Measurements from ENCODE around the gene CEP44.

CEP44 gene

DNA sequence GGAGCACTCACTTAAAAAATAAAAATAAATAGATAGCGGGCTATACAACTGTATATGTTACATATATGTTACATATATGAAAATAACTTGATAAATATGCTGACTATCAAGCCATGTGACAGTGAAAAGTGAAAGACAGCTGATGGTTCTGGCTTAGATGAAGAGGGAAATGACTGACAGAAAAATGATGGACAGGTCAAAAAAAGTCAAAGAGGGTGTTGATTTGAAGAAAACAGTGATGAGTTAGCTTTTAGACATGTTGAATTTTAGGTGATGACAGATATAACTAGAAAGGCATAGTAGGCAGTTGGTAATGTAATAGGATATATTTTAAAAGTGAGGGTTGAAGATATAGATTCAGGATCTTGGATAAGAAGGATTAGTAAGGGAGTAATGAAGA is 38.0 kb upstream of the CEP44 start:
- no peak for TF ChIP-seq FOXP2 (optimal IDR thresholded peaks at IDR 0.05; ENCODE audit: borderline replicate concordance, extremely low read depth, extremely low read length, insufficient read depth)
- no peak for TF ChIP-seq POLR2AphosphoS5 (IDR thresholded peaks at IDR 0.05; ENCODE audit: low read depth, low read length)
- no peak for TF ChIP-seq SIN3A (IDR thresholded peaks at IDR 0.05; ENCODE audit: borderline replicate concordance, insufficient read depth, low read length)
- TF ChIP-seq, protein P1, sequence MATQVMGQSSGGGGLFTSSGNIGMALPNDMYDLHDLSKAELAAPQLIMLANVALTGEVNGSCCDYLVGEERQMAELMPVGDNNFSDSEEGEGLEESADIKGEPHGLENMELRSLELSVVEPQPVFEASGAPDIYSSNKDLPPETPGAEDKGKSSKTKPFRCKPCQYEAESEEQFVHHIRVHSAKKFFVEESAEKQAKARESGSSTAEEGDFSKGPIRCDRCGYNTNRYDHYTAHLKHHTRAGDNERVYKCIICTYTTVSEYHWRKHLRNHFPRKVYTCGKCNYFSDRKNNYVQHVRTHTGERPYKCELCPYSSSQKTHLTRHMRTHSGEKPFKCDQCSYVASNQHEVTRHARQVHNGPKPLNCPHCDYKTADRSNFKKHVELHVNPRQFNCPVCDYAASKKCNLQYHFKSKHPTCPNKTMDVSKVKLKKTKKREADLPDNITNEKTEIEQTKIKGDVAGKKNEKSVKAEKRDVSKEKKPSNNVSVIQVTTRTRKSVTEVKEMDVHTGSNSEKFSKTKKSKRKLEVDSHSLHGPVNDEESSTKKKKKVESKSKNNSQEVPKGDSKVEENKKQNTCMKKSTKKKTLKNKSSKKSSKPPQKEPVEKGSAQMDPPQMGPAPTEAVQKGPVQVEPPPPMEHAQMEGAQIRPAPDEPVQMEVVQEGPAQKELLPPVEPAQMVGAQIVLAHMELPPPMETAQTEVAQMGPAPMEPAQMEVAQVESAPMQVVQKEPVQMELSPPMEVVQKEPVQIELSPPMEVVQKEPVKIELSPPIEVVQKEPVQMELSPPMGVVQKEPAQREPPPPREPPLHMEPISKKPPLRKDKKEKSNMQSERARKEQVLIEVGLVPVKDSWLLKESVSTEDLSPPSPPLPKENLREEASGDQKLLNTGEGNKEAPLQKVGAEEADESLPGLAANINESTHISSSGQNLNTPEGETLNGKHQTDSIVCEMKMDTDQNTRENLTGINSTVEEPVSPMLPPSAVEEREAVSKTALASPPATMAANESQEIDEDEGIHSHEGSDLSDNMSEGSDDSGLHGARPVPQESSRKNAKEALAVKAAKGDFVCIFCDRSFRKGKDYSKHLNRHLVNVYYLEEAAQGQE (IDR thresholded peaks at IDR 0.05; ENCODE audit: insufficient read depth in 1 of 2, low read depth in 2 of 2, low read length in 2 of 2) = no peak
- no peak for TF ChIP-seq TAF1 (IDR thresholded peaks at IDR 0.05; ENCODE audit: borderline replicate concordance, insufficient read depth, low read length)

DNA sequence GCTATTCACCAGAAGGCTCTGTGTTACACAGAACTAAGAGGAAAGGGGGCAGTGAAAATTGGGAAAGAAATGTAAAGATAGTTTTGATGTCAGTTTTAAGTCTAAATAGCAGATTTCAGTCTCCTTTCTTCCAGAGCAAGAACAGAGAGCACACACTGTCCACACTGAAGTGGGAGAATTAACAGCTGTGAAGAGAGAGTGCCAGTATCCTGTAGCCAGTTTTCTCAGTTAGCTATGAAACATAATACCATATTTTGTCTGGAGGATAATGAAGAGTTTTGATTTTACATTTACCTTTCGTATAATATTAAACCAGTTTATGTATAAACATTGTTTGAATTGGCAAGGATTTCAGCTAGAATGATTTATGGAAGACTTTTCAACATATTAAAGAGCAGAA is 35.3 kb upstream of the CEP44 start:
- no peak for TF ChIP-seq SIN3A (IDR thresholded peaks at IDR 0.05; ENCODE audit: borderline replicate concordance, insufficient read depth, low read length)

DNA sequence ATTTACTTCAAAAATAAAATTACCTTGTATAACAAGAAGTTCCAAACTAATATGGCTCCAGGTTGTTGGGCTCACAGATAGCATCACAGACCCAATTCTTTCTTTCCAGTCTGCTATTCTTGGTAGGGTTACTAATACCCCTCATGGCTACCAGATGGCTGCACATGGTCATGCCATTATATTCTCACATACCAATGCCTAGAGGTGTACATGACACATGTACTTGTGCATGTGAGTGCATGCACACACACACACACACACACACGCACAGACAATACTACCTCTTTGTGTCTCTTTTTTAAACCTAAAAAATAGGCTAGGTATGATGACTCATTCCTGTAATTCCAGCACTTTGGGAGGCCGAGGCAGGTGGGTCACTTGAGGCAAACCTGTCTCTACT is 31.3 kb upstream of the CEP44 start:
- TF ChIP-seq TAF1 (IDR thresholded peaks at IDR 0.05; ENCODE audit: borderline replicate concordance, insufficient read depth, low read length) = no peak
- TF ChIP-seq, protein P1 (IDR thresholded peaks at IDR 0.05; ENCODE audit: insufficient read depth in 1 of 2, low read depth in 2 of 2, low read length in 2 of 2) = no peak
- TF ChIP-seq SIN3A (IDR thresholded peaks at IDR 0.05; ENCODE audit: borderline replicate concordance, insufficient read depth, low read length) = no peak
- no peak for TF ChIP-seq POLR2AphosphoS5 (IDR thresholded peaks at IDR 0.05; ENCODE audit: low read depth, low read length)
- TF ChIP-seq FOXP2 (optimal IDR thresholded peaks at IDR 0.05; ENCODE audit: borderline replicate concordance, extremely low read depth, extremely low read length, insufficient read depth) = no peak

DNA sequence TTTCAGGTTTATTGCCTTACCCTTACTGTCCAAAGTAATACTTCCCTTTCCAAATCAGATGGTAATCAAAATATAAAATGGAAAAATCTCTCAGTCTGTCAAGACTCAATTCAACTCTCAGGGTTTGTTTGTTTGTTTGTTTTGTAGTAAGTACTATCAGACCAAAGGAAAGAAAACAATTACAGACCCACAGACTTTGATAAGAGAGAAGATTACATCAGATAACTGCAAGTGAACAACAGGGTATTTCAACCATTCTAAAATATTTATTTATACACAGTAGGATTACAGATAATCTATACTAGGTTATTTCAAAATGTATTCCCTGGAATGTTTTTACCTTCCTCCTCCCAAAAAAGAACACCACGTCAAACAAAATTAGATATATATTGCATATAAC is 29.1 kb upstream of the CEP44 start:
- TF ChIP-seq FOXP2 (optimal IDR thresholded peaks at IDR 0.05; ENCODE audit: borderline replicate concordance, extremely low read depth, extremely low read length, insufficient read depth) (no peak), SIN3A (IDR thresholded peaks at IDR 0.05; ENCODE audit: borderline replicate concordance, insufficient read depth, low read length) (no peak), POLR2AphosphoS5 (IDR thresholded peaks at IDR 0.05; ENCODE audit: low read depth, low read length) (no peak), TAF1 (IDR thresholded peaks at IDR 0.05; ENCODE audit: borderline replicate concordance, insufficient read depth, low read length) (no peak)
- TF ChIP-seq, protein P1 (IDR thresholded peaks at IDR 0.05; ENCODE audit: insufficient read depth in 1 of 2, low read depth in 2 of 2, low read length in 2 of 2) = no peak

DNA sequence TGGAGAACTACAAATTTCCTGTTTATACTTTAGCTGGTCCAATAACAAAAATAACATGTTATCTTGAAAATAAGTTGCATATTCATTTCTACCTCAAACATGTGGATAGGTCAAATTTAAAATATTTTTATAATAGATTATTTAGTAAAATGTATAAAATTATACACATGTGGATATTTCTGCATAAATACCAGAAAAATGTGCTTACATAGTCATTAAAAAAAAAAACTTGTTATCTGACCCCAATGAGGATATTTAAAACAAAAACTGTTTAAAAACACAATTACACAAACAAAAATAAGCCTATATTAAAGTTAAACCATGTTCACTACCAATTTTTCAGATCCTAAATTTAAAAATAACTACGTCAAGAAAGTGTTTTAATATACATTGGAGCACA is 28.3 kb upstream of the CEP44 start:
- TF ChIP-seq FOXP2 (optimal IDR thresholded peaks at IDR 0.05; ENCODE audit: borderline replicate concordance, extremely low read depth, extremely low read length, insufficient read depth) (no peak), SIN3A (IDR thresholded peaks at IDR 0.05; ENCODE audit: borderline replicate concordance, insufficient read depth, low read length) (no peak), TAF1 (IDR thresholded peaks at IDR 0.05; ENCODE audit: borderline replicate concordance, insufficient read depth, low read length) (no peak), POLR2AphosphoS5 (IDR thresholded peaks at IDR 0.05; ENCODE audit: low read depth, low read length) (no peak)
- TF ChIP-seq, protein P1 (IDR thresholded peaks at IDR 0.05; ENCODE audit: insufficient read depth in 1 of 2, low read depth in 2 of 2, low read length in 2 of 2) = no peak
